SK-N-MC (cell line): ENCODE data around the gene DYNLT3.

Source experiments
- EZH2 ChIP-seq: fragments of 200-600 bp; sonication (generic); IDR thresholded peaks from one replicate; pipeline ENCODE4 v1.6.1; 2017; ENCODE audit warnings: antibody characterized with exemption
- POLR2AphosphoS5 ChIP-seq: IDR thresholded peaks from 2 replicates; pipeline ENCODE4 v1.6.1; 2012; ENCODE audit warnings: mild to moderate bottlenecking, low read depth, low read length, borderline replicate concordance

- no peak for TF ChIP-seq EZH2
- TF ChIP-seq POLR2AphosphoS5: no peak
These were observed 32.0 kb downstream of the DYNLT3 start for GRCh38 chrX:37815366-37815765.
